KOPT-K1 (cell line): ENCODE data around the gene EMC10.

Experiments used
- H3K27ac ChIP-seq: fragments of 200-600 bp; sonication (generic); 2 replicates; pipeline ENCODE4 v1.5.1; 2016; ENCODE audit warnings: antibody characterized with exemption, mild to moderate bottlenecking, low read depth, low read length; ENCODE audit not compliant: poor library complexity, severe bottlenecking
- H3K36me3 ChIP-seq: fragments of 200-600 bp; sonication (generic); 2 replicates; pipeline ENCODE4 v1.5.1; 2017; ENCODE audit warnings: antibody characterized with exemption, mild to moderate bottlenecking, low read length, moderate library complexity; ENCODE audit not compliant: insufficient read depth
- H3K9me3 ChIP-seq: fragments of 200-600 bp; sonication (generic); 2 replicates; pipeline ENCODE4 v1.5.1; 2017; ENCODE audit warnings: antibody characterized with exemption, low read length, mild to moderate bottlenecking; ENCODE audit not compliant: insufficient read depth, poor library complexity, severe bottlenecking

The EMC10 gene

GRCh38 chr19:50444059-50444458, 32.2 kb upstream of the EMC10 start:
- no peak overlapping the region for H3K27ac ChIP-seq
- H3K9me3 ChIP-seq, result no peaks in the 10 kb centered on the region
- H3K36me3 ChIP-seq, result no peaks in the 10 kb centered on the region

GRCh38 chr19:50447053-50447452, 29.3 kb upstream of the EMC10 start:
- H3K36me3 ChIP-seq, result no peaks in the 10 kb centered on the region
- no peak overlapping the region for H3K27ac ChIP-seq
- H3K9me3 ChIP-seq, result no peaks in the 10 kb centered on the region

- Histone ChIP-seq H3K9me3 (no peaks in the 10 kb centered on the region), H3K36me3 (no peaks in the 10 kb centered on the region), H3K27ac (no peak overlapping the region)
Observed at GRCh38 chr19:50447750-50448149, 28.6 kb upstream of the EMC10 start.

- no peak overlapping the region for H3K27ac ChIP-seq
- no peaks in the 10 kb centered on the region for H3K36me3 ChIP-seq
- no peaks in the 10 kb centered on the region for H3K9me3 ChIP-seq
Observed at GRCh38 chr19:50449236-50449899, 26.9 kb upstream of the EMC10 start.

GRCh38 chr19:50450369-50451222, 25.7 kb upstream of the EMC10 start:
- no peaks in the 10 kb centered on the region for H3K36me3 ChIP-seq
- H3K9me3 ChIP-seq, result no peaks in the 10 kb centered on the region
- no peak overlapping the region for H3K27ac ChIP-seq

GRCh38 chr19:50451223-50451534, 25.1 kb upstream of the EMC10 start:
- Histone ChIP-seq H3K27ac (no peak overlapping the region), H3K36me3 (no peaks in the 10 kb centered on the region), H3K9me3 (no peaks in the 10 kb centered on the region)

- no peak overlapping the region for H3K27ac ChIP-seq
- no peaks in the 10 kb centered on the region for H3K36me3 ChIP-seq
- no peaks in the 10 kb centered on the region for H3K9me3 ChIP-seq
Observed at GRCh38 chr19:50453243-50453642, 23.1 kb upstream of the EMC10 start.

- Histone ChIP-seq H3K36me3 (no peaks in the 10 kb centered on the region), H3K9me3 (no peaks in the 10 kb centered on the region), H3K27ac (no peak overlapping the region)
Observed at GRCh38 chr19:50455992-50456391, 20.3 kb upstream of the EMC10 start.

GRCh38 chr19:50457300-50457699, 19.0 kb upstream of the EMC10 start:
- no peaks in the 10 kb centered on the region for H3K36me3 ChIP-seq

GRCh38 chr19:50458396-50459066, 17.8 kb upstream of the EMC10 start:
- no peaks in the 10 kb centered on the region for H3K36me3 ChIP-seq
- no peak overlapping the region for H3K27ac ChIP-seq
- H3K9me3 ChIP-seq, result no peaks in the 10 kb centered on the region

More at GRCh38 chr19:50457300-50457699, 19.0 kb upstream of the EMC10 start:
- Histone ChIP-seq H3K9me3 (no peaks in the 10 kb centered on the region), H3K27ac (no peak overlapping the region)

- H3K27ac ChIP-seq, result no peak overlapping the region
- no peaks in the 10 kb centered on the region for H3K9me3 ChIP-seq
- no peaks in the 10 kb centered on the region for H3K36me3 ChIP-seq
Observed at GRCh38 chr19:50459067-50459456, 17.2 kb upstream of the EMC10 start.

- Histone ChIP-seq H3K36me3 (no peaks in the 10 kb centered on the region), H3K27ac (no peak overlapping the region), H3K9me3 (no peaks in the 10 kb centered on the region)
Observed at GRCh38 chr19:50459638-50460037, 16.7 kb upstream of the EMC10 start.

- H3K36me3 ChIP-seq, result no peaks in the 10 kb centered on the region
- H3K27ac ChIP-seq, result no peak overlapping the region
- no peaks in the 10 kb centered on the region for H3K9me3 ChIP-seq
Observed at GRCh38 chr19:50460161-50460765, 16.0 kb upstream of the EMC10 start.

GRCh38 chr19:50461066-50461875, 15.0 kb upstream of the EMC10 start:
- no peaks in the 10 kb centered on the region for H3K36me3 ChIP-seq
- no peaks in the 10 kb centered on the region for H3K9me3 ChIP-seq
- H3K27ac ChIP-seq, result no peak overlapping the region
